GM12875 (cell line): ENCODE results near the gene TSR1.
"Not testable (repeated sequence)": the region's sequence is repeated elsewhere in the genome, so short reads cannot be mapped to it uniquely, and the experiment has no call there.

ENCODE experiments used
- H3K4me3 ChIP-seq: one replicate; pipeline ENCODE4 v1.5.1; 2011; ENCODE audit warnings: low read depth, low read length, control low read depth
- CTCF ChIP-seq: IDR thresholded peaks from 2 replicates; pipeline ENCODE4 v1.5.1; 2011; ENCODE audit warnings: low read depth, mild to moderate bottlenecking, control low read depth, inconsistent platforms, low read length, moderate library complexity, borderline replicate concordance; ENCODE audit not compliant: insufficient read depth

TSR1 gene

GRCh38 chr17:2319051-2319450 lies 17.2 kb downstream of the TSR1 start:
- H3K4me3 ChIP-seq, result no peak overlapping the region

GRCh38 chr17:2317796-2318195 lies 18.5 kb downstream of the TSR1 start:
- no peak for TF ChIP-seq CTCF

More at GRCh38 chr17:2319051-2319450, 17.2 kb downstream of the TSR1 start:
- no peak for TF ChIP-seq CTCF

GRCh38 chr17:2316916-2317205 lies 19.4 kb downstream of the TSR1 start:
- H3K4me3 ChIP-seq, result not testable (repeated sequence)

More at GRCh38 chr17:2317796-2318195, 18.5 kb downstream of the TSR1 start:
- no peak overlapping the region for H3K4me3 ChIP-seq

- H3K4me3 ChIP-seq, result no peak overlapping the region
- no peak for TF ChIP-seq CTCF
Measured at GRCh38 chr17:2312736-2313135, 23.5 kb downstream of the TSR1 start.

- TF ChIP-seq CTCF, result no peak
Measured at GRCh38 chr17:2309338-2310154, 26.7 kb downstream of the TSR1 start.

GRCh38 chr17:2304931-2305330 lies 31.3 kb downstream of the TSR1 start:
- no peak overlapping the region for H3K4me3 ChIP-seq
- no peak for TF ChIP-seq CTCF

More at GRCh38 chr17:2309338-2310154, 26.7 kb downstream of the TSR1 start:
- H3K4me3 ChIP-seq, result no peak overlapping the region

- peak within 1 kb of the TSS; percentile 97 for H3K4me3 ChIP-seq
- TF ChIP-seq CTCF, result no peak
Measured at GRCh38 chr17:2303204-2304188, 32.8 kb downstream of the TSR1 start, which contains the start of the genes SMG6 and SRR. Gene SMG6 (minus strand): TSS chr17:2303785. CDS start chr17:2303720, 65 bp downstream. Gene SRR (plus strand): TSS chr17:2303950. CDS start chr17:2315561, 11,611 bp downstream.
